Measurements from ENCODE around the gene GINS3.

The GINS3 gene

GRCh38 chr16:58425756-58426494 lies 33.7 kb downstream of the GINS3 start:
- no peak for DNase-seq (ENCODE audit: low read depth)

- no peak for DNase-seq (ENCODE audit: low read depth)
These were observed 34.7 kb downstream of the GINS3 start for GRCh38 chr16:58426966-58427365.

- DNase-seq (ENCODE audit: low read depth) = no peak
These were observed 36.6 kb downstream of the GINS3 start for GRCh38 chr16:58428621-58429542.

DNA sequence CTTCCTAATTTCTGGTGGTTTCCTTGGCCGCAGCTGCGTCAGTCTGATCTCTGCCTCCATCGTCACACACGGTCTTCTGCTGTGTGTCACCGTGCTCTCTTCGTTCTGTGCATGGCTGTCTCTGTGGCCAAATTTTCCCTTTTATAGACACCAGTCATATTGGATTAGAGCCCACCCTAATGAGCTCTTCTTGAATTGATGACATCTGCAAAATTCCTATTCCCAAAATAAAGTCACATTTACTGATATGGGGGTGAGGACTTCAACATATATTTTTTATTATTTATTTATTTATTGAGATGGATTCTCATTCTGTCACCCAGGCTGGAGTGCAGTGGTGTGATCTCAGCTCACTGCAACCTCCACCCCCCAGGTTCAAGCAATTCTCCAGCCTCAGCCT lies 38.4 kb downstream of the GINS3 start:
- no peak for DNase-seq (ENCODE audit: low read depth)

DNA sequence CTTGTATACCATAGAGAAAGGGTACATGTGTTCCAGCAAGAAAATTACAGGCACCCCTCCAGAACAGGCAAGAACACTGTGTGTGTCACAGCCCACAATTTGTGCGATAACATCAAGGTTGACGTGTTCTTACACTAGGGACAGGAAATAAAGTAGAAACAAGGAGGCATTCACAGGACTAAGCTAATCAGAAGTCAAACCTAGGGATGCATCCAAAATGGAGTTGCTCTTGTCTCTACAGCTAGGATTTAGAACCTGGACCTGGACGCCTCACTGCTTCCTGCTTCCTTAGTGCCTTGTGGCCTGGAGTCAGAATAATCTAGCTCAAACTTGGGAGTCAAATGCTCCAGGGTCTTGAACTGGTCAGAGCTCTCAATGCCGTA lies 41.3 kb downstream of the GINS3 start:
- no peak for DNase-seq (ENCODE audit: low read depth)

DNA sequence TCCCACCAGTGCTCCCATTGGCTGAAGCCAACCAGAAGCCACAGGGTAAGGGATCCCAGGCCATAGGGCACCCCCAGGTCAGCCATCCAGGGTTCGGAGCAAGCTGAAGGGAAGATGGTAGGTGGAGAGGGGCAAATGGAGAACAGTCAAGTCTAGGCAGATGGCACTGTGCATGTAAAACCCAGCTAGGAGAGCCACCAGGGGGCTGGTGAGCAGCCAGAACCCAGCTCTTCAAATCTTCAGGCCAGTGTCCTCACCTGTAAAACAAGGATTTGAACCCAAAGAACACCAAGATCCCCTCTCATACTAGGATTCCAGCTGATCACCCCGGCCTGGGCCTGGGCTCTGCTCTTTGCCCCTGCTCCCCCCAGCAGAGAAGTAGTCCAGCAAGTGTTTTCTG lies 43.5 kb downstream of the GINS3 start:
- no peak for DNase-seq (ENCODE audit: low read depth)

- DNase-seq (ENCODE audit: low read depth) = no peak
These were observed 47.9 kb downstream of the GINS3 start for GRCh38 chr16:58440131-58440530.

GRCh38 chr16:58442547-58442946 lies 50.3 kb downstream of the GINS3 start:
- no peak for DNase-seq (ENCODE audit: low read depth)

GRCh38 chr16:58443783-58444182 lies 51.5 kb downstream of the GINS3 start:
- DNase-seq (ENCODE audit: low read depth) = no peak

GRCh38 chr16:58444265-58444664 lies 52.0 kb downstream of the GINS3 start:
- DNase-seq (ENCODE audit: low read depth) = no peak

DNA sequence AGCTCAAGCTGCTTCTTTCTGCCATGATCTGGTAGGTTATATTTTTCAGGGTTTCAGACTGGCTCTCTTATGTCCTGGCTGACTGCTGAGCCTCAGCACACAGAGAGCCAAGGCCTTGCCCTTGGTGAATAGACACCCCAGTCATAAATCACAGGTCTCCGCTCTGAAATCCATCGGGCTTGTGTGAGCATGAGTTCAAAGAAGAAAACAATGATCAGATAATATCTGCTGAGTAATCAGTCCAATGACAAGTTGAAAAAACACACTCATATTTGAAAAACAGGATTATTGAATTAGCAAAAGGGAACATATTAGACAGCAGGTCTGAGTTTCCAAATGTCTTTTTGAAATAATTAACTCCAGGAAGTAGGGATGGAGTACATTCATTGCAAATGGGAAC lies 56.6 kb downstream of the GINS3 start:
- DNase-seq (ENCODE audit: low read depth) = no peak

DNA sequence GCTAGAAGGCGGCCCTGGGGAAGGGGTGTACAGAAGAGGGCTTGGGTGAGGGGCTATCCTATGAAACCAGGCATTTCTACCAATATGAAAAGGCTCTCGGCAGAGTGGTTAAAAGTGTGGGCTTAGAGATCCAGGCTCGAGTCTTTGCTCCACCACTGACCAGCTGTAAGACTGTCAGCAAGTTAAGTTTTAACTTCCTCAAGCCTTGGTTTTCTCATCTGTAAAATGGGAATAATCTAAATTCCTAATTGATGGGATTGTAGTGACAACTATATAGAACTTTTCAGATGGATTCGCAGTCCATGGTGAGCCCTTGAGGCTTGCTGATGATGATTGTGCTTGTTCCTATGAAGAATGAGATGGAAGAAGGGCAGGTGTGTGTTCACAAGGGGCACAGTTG lies 57.0 kb downstream of the GINS3 start:
- DNase-seq (ENCODE audit: low read depth) = no peak

GRCh38 chr16:58449768-58450167 lies 57.5 kb downstream of the GINS3 start:
- DNase-seq (ENCODE audit: low read depth) = no peak

DNA sequence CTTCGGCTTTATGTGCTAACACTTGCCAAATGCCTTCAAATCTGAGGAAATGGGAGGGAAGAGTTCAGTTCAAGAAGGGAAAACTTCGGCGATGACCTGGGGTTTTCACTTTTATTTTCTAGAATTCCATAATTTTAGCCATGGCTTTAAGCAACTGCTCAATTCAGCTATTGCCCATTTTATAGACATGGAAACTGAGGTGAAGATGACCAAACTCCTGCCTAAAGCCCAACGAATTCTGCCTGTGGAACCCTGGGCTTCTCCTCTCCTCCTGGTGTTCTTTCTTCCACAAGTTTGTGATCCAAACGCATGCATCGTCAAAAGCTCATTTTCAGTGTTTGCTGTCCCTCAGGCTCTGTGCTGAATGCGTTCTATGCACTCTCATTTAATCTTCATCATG lies 58.3 kb downstream of the GINS3 start:
- no peak for DNase-seq (ENCODE audit: low read depth)

GRCh38 chr16:58451265-58451689 lies 59.0 kb downstream of the GINS3 start:
- no peak for DNase-seq (ENCODE audit: low read depth)

DNA sequence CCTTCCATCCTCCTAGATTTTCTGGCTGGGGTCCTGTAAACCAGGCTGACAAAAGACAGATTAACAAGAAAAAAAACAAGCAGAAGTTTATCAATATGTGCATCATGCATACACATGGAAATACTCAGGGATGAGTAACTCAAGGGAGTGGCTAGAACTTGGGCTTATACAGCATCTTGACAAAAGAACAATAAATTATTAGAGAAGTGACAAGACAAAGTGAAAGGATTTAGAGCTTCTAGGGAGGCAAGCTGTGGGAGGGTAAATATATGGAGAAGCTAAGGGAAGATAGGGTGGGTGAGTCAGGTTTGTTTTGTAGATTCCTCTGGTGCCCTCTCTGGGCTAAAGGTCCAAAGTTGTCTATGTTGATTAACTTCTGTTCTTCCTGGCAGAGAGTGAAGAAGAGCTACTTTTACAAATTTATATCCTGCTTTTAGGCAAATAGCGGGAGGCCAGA lies 59.7 kb downstream of the GINS3 start:
- DNase-seq (ENCODE audit: low read depth) = peak; percentile 29

DNA sequence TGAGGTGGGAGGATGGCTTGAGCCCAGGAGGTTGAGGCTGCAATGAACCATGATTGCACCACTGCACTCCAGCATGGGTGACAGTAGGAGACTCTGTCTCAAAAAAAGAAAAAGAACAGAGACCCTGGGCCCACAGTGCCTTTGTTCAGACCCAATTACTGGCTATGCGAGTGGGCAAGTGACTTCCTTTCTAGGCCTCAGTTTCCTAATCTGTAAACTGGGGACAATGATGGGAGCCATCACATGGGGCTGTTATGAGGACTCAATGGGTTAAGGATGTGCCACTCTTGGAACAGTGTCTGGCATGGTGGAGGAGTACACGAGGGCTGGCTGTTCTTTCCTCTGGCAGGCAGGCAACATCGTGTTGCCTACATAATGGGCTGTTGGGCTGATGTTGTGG lies 60.4 kb downstream of the GINS3 start:
- no peak for DNase-seq (ENCODE audit: low read depth)

DNA sequence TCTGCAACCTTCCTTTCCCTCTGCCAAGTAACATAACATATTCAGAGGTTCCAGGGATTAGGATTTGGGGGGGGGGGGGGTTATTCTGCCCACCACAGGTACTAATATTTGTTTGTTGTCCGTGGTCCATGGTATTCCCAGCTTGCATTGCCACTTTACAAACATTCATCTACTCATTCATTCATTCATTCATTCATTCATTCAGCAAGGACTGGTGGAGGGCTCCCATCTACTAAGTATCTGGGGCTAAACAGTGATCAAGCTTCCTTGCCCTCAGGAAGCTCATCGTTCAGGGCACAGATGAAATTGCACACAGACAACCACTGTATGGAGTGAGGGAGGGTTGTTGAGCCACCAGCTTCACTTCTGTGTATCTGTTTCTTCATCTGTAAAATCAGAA lies 61.9 kb downstream of the GINS3 start:
- DNase-seq (ENCODE audit: low read depth) = no peak

- DNase-seq (ENCODE audit: low read depth) = no peak
These were observed 62.6 kb downstream of the GINS3 start for GRCh38 chr16:58454856-58455255.
